ENCODE data around the gene GNA12.

DNA sequence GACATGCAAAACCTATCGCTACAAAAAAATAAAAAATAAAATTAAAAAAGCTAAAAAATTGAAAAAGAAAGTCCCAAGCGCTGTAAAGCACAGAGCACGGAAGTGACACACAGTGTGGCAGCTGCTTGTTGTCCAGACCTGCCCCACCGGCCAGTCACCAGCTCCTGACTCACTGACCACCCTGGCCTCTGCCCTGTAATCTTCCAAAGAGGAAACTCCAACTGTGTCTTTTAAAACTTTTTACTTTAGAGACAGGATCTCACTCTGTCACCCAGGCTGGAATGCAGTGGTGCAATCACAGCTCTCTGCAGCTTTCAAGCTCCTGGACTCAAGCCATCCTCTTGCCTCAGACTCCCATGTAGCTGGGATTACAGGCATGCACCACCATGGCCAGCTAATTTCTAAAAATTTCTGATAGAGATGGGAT, 23.6 kb downstream of the GNA12 start:
- TF ChIP-seq, protein P1, sequence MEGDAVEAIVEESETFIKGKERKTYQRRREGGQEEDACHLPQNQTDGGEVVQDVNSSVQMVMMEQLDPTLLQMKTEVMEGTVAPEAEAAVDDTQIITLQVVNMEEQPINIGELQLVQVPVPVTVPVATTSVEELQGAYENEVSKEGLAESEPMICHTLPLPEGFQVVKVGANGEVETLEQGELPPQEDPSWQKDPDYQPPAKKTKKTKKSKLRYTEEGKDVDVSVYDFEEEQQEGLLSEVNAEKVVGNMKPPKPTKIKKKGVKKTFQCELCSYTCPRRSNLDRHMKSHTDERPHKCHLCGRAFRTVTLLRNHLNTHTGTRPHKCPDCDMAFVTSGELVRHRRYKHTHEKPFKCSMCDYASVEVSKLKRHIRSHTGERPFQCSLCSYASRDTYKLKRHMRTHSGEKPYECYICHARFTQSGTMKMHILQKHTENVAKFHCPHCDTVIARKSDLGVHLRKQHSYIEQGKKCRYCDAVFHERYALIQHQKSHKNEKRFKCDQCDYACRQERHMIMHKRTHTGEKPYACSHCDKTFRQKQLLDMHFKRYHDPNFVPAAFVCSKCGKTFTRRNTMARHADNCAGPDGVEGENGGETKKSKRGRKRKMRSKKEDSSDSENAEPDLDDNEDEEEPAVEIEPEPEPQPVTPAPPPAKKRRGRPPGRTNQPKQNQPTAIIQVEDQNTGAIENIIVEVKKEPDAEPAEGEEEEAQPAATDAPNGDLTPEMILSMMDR (IDR thresholded peaks at IDR 0.05; ENCODE audit: insufficient read depth, low read depth, low read length) = no peak
- no peak for TF ChIP-seq EZH2 (IDR thresholded peaks at IDR 0.05; ENCODE audit: insufficient read depth, low read length)
